Stimulated activated CD8-positive, alpha-beta memory T cell treated with anti-CD3 and anti-CD28 coated beads, Interleukin-4, amount 100 ng/mL, for 1 hour (primary cell): Measurements from ENCODE around the gene NCOR2.

Source experiments
- DNase-seq, 2 donors: peaks; one replicate each; pipeline ENCODE4 v3.0.0-alpha.2; 2020; ENCODE audit warnings: low read depth in 2 of 2, low spot score in 1 of 2

The NCOR2 gene

DNA sequence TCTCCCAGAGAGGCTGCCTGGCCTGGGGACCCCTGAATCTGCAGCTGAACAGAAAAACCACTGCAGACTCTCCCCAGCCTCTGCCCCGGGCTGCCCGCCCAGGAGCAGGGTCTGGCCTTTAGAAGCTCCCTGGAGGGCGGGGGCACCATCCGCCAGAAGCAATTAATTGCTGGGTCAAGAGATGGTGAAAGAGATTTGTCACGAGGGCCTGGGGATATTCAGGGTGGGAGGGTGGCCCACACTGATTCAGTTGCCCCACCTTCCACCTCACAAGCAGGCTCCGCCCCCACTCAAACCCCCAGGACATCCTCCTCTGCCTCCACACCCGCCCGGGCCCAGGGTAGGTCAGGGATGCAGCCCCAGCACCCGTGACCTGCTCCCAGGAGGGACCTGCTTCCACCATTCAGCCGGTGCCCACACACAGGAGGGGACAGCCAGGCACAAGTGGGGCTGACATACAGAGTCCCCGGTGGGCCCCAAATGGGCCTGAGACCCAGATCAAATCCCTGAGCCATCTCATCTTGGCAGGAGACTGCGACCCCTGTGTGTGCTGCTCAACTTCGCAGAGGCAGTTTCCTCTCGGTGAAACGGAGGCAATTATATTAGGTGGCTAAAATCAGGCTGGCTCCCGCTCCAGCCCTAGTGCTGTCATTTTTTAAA is 23.0 kb downstream of the NCOR2 start:
- no peak for DNase-seq

DNA sequence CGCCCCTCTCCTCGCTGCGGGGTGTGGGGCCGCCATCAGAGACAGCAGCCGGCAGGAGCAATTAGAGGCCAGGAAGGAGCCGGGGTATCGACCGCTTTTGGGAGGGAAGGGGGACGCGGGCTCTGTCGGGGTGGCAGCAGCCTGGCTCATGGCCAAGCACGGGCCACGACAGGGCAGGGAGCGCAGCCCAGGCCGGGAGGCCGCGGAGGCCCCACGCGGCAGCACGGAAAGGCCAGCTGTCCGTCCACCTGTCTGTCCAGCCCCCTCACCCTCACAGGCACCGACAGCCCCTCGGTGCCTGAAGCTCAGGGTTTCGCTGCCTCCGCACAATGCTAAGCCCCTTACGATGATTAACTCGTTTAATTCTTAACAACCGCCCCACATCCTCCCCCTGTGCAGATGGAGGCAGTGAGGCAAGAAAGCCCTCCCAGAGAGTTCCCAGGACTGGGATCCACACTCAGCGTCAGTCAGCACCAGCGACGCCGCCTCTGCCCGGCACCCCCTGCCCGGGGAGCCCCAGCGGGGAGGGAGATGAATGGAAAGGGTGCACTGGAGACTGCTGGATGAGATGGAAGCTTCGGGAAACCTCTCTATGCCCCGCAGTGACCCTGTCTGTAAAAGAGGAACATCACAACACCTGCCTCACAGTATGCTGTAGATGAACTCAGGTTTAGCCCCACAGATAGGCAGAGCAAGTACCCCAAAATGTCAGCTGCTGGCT is 23.7 kb downstream of the NCOR2 start:
- DNase-seq, result no peak

DNA sequence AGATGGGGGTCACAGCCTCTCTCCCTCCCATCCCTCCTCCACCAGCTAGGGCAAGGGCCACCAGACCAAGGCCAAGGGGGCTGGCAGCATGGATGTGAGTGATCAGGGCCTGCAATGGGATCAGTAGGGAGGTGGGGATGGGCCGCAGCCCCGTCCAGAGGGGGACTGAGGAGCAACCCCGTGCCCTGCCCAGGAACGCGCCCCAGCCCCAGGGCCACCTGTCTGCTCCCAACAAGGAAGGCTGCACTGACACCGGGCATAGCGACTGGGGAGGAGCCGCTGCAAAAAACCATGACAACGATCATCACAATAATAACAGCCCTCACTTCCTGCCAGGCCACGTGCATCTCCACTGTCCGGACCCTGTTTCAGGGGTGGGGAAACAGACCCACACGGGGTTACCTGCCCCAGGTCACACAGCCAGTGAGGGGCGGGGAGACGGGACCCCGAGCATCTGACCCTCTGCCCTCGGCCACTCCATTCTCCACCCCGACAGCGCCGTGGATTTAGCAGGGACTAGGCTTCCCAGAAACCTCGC is 24.3 kb downstream of the NCOR2 start:
- DNase-seq, result no peak

- no peak for DNase-seq
Observed at GRCh38 chr12:124542021-124542949, 25.1 kb downstream of the NCOR2 start.

- DNase-seq, result no peak
Observed at GRCh38 chr12:124541322-124541721, 26.1 kb downstream of the NCOR2 start.

DNA sequence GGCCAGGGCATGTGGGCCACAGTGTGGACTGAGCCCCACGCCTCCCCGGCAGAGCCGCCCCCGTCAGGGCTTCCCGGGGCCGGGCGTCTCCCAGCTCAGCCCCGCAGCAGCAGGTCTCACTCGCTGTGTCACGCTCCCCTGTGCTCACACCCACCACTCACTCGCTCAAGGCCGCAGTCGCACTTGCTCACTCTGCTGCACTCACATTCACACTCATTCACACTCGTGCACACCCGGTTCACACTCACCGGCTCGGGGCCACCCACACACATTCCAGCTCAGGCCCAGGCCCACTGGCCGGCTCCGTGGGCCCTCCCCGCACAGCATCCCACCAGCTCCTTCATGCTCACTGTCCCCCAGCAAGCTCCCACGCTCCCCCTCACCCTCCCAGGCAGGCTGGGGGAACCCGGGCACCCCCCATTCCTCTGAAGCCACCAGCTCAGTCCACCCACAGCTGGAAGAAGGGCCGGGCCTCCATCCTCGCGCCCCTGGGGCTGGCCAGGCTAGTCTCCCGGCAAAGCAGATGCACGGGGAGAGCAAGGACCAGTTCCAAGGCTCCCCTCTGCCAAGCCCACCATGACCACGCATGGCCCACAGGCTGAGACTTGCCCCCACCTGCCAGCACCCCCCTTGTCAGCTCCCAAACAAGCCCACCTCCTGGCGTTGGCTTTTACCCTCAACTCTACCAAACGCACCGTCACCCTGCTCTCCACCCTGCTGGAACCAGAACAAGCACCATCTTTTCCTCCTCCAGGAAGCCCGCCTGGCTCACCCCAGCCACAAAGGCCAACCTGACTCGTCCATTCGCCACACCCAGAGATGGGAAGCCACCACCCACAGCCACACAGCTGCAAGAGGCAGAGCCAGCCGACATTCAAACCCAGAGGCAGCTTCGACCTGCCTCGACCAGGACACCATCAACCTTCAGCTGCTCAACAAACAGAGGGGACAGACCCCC is 28.0 kb downstream of the NCOR2 start:
- DNase-seq, result no peak

DNA sequence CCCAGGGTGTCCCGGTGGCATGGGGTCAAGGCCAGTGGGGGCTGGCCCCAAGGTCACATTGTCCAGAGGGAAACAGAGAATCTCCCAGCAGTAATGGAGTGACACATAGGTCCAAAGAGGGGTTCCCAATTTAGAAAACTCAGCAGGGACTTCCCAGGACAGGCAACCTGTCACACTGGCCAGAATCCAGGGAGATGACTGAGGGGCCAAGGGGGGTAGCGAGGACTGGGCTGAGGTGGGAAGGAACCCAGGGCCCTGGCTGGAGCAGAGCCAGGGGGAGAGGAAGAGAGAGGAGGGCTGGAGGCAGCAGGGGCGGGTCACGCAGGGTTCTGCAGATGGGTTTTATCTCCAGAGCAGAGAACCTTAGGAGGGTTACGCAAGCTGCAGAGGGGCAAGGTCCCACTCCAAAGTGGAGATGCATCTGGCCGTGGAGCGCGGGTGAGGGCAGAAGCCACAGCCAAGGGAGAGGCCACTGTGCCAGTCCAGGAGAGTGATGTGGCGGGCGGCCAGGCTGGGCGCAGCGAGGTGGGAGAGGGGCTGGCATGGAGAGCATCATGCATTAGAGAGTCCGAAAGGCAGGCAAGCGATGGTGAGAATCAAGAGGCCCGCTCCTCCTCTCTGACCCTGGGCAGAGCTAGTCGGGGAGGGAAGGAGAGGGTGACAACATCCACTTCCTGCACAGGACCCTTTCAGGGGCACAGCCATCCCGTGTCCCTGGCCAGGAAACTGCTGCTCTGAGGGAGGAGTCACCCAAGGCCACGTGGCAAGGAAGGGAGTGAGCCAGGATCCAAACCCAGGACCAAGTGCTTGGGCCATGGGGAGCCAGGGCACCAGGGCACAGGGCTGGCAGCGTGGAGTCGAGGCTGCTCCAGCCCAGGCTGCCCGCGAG is 29.0 kb downstream of the NCOR2 start:
- DNase-seq, result no peak

- DNase-seq, result no peak
Observed at GRCh38 chr12:124537525-124538193, 29.8 kb downstream of the NCOR2 start.

DNA sequence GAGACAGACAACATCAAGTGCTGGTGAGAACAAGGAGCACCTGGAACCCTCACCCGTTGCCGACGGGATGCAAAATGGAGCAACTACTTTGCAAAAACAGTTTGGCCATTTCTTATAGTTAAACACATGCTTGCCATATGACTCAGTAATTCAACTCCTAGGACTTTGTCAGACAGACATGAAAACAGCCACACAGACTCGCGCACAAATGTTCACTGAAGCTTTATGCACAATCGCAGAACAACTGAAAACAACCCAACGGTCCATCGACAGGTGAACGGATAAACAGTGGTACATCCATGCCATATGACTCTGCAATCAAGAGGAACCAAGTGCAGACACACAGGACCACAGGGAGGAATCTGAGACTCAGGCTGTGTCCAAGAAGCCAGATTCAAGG is 30.8 kb downstream of the NCOR2 start:
- DNase-seq, result no peak

GRCh38 chr12:124534776-124535740 is 32.4 kb downstream of the NCOR2 start:
- no peak for DNase-seq

DNA sequence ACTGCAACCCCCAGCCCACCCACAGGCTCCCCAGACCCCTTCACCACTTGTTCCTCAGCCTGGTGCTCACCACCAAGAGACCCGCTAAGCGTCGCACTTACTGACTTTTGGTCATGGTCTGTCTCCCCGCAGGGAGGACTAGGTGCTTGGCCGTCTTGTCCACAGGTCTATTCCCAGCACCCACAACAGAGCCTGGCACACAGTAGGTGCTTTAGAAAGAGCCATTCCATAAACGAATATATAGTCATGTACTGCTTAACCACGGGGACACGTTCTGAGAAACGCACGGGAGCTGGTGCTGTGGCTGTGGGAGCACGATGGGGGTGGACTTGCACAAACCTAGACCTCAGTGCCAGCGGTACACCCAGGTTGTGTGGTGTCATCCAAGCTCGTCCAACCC is 34.0 kb downstream of the NCOR2 start:
- no peak for DNase-seq

DNA sequence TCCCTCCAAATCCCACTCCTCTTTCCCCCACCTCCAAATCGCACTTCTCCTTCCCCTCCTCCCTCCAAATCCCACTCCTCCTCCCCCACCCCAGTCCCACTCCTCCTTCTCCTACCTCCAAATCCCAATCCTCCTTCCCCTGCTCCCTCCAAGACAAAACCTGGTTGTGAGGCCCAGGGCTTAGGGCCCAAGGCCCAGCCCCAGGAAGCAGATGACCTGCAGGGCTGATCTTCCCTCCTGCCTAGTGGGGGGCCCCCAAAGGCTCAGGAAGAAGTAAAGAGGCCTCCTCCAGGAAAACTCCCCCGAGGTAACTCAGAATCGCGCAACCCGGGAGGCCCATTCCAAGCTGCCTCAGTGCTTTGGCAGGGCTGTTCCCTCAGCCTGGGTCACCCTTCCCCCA is 34.4 kb downstream of the NCOR2 start:
- DNase-seq, result no peak

DNA sequence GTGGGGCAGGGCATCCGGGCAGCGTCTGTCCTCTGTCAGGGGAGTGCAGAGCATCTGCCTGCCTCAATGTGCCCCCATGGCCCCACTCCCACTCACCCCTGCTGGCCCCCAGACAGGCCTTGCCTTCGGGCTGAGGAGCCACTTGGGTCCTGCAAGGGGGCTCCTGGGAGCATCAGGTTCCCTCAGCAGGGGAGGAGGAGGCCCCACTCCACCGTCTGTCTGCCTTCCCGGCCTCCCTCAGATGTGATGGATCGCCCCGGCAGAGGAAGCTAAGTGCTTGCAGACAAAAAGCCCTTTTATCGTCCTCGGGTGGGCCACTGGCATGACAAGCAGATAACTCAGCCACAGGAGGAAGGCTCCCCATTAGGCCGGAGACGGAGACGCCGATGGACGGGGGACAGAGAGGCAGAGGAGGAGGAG is 35.1 kb downstream of the NCOR2 start:
- no peak for DNase-seq

DNA sequence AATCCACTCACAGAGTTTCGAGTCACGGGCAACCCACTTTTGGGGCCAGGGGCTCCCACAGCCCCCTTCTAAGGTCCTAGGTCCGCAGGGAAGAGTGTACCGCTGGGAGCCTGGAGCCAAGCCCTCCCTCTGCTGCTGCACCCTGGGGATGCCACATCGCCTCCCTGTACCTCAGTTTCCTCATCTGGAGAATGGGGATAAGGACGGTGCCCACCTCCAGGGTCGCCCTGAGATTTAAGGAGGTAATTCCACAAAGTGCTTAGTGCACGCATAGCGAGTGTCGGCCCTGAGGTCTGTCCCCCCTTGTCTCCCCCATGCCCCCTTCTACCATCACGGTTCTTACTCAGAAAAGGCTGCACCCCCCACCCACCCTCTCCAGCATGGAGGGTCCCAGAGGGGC is 35.5 kb downstream of the NCOR2 start:
- DNase-seq, result no peak

DNA sequence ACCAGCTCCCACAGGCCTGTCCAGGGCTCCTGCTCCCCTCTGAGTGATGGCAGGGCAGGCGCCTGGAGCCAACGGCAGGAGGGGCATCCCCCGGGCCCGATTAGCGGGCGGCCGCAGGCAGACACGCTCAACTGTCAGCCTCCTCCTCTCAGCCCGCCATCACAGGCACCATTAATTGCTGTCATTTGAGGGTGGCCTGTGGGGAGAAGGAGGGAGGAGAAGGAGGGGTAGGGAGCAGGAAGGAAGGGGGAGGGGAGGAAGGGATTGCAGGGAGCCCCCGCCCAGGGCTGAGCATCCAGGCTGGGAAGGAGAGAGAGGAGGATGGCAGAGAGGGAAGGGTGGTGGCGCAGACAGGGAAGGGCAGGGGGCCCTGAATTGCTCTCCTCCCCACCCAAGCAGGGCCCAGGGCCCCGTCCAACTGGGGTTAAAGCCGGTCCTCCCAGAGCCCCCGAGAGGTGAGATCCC is 36.1 kb downstream of the NCOR2 start:
- no peak for DNase-seq

- DNase-seq, result no peak
Observed at GRCh38 chr12:124530637-124531263, 36.7 kb downstream of the NCOR2 start.
